Activated CD4-positive, alpha-beta T cell treated with anti-CD3 and anti-CD28 coated beads for 24 hours (primary cell): ENCODE measurements around the gene DHX36.
A peak's percentile ranks its signal among the peaks of the same experiment; 100 is the strongest.

Experiments used
- DNase-seq, 2 donors: peaks; one replicate each; pipeline ENCODE4 v3.0.0-alpha.2; 2020; ENCODE audit warnings: low read depth in 2 of 2

The DHX36 gene

GRCh38 chr3:154280161-154280560, 44.1 kb downstream of the DHX36 start:
- DNase-seq: no peak

GRCh38 chr3:154275965-154276364, 48.3 kb downstream of the DHX36 start:
- DNase-seq: no peak

- no peak for DNase-seq
Observed at GRCh38 chr3:154275292-154275691, 49.0 kb downstream of the DHX36 start.

- no peak for DNase-seq
Observed at GRCh38 chr3:154274348-154274747, 49.9 kb downstream of the DHX36 start.

- DNase-seq: no peak
Observed at GRCh38 chr3:154273381-154273780, 50.9 kb downstream of the DHX36 start.

GRCh38 chr3:154254527-154254926, 69.8 kb downstream of the DHX36 start:
- DNase-seq: no peak

- peak; percentile 52 to 60 for DNase-seq
Observed at GRCh38 chr3:154252759-154253638, 71.3 kb downstream of the DHX36 start.

- DNase-seq: no peak
Observed at GRCh38 chr3:154251610-154252009, 72.7 kb downstream of the DHX36 start.

GRCh38 chr3:154250291-154250690, 74.0 kb downstream of the DHX36 start:
- DNase-seq: no peak

- no peak for DNase-seq
Observed at GRCh38 chr3:154247806-154248415, 76.4 kb downstream of the DHX36 start.

- no peak for DNase-seq
Observed at GRCh38 chr3:154244644-154245043, 79.6 kb downstream of the DHX36 start.

- DNase-seq: no peak
Observed at GRCh38 chr3:154243353-154243752, 80.9 kb downstream of the DHX36 start.

- DNase-seq: no peak
Observed at GRCh38 chr3:154242766-154243165, 81.5 kb downstream of the DHX36 start.

- no peak for DNase-seq
Observed at GRCh38 chr3:154241496-154241895, 82.8 kb downstream of the DHX36 start.

GRCh38 chr3:154240235-154240634, 84.1 kb downstream of the DHX36 start:
- DNase-seq: no peak

GRCh38 chr3:154236331-154236730, 88.0 kb downstream of the DHX36 start:
- no peak for DNase-seq

- no peak for DNase-seq
Observed at GRCh38 chr3:154235330-154235729, 89.0 kb downstream of the DHX36 start.

GRCh38 chr3:154229217-154229590, 95.1 kb downstream of the DHX36 start:
- DNase-seq: no peak

GRCh38 chr3:154228561-154229216, 95.6 kb downstream of the DHX36 start:
- DNase-seq: no peak

GRCh38 chr3:154227531-154227930, 96.8 kb downstream of the DHX36 start:
- no peak for DNase-seq

- no peak for DNase-seq
Observed at GRCh38 chr3:154225536-154225935, 98.8 kb downstream of the DHX36 start.

- no peak for DNase-seq
Observed at GRCh38 chr3:154224866-154225265, 99.4 kb downstream of the DHX36 start.

- DNase-seq: no peak
Observed at GRCh38 chr3:154224366-154224765, 99.9 kb downstream of the DHX36 start.
